ENCODE measurements around the gene H6PD. TPM values are rescaled to one million over a fixed set of nuclear protein-coding genes. Genes with fewer than 3 reads are reported as not detected.

Gene H6PD
- total RNA-seq, 1 donor from 2014 or later = 43.7 TPM

- no peak overlapping the region for H3K4me3 ChIP-seq
- intact Hi-C loops (cut with DNase I) = no loop called here
- TF ChIP-seq CTCF (IDR thresholded peaks at IDR 0.05) = no peak
- no peak for ATAC-seq
- H3K4me1 ChIP-seq = peaks cover 30% of the 10 kb centered on the region
- H3K27me3 ChIP-seq = no peaks in the 10 kb centered on the region
- peak overlapping the region; percentile 53 for H3K27ac ChIP-seq
- peaks cover 22% of the 10 kb centered on the region for H3K36me3 ChIP-seq
- no peaks in the 10 kb centered on the region for H3K9me3 ChIP-seq
- DNase-seq = no peak
These were observed 14.6 kb downstream of the H6PD start for GRCh38 chr1:9249263-9249533.

GRCh38 chr1:9249534-9250410, 15.2 kb downstream of the H6PD start:
- Histone ChIP-seq H3K36me3 (peaks cover 22% of the 10 kb centered on the region), H3K4me3 (no peak overlapping the region), H3K27ac (peak overlapping the region; percentile 53), H3K9me3 (no peaks in the 10 kb centered on the region), H3K27me3 (no peaks in the 10 kb centered on the region), H3K4me1 (peaks cover 25% of the 10 kb centered on the region)
- DNase-seq (peak; percentile 81), ATAC-seq (peak; percentile 88)
- TF ChIP-seq CTCF (IDR thresholded peaks at IDR 0.05) = peak; percentile 62
- intact Hi-C loops (cut with DNase I) = no loop called here

- H3K27ac ChIP-seq = peak overlapping the region; percentile 53
- peak; percentile 79 for ATAC-seq
- no peak overlapping the region for H3K4me3 ChIP-seq
- peak; percentile 81 for DNase-seq
- no peaks in the 10 kb centered on the region for H3K9me3 ChIP-seq
- no peak for TF ChIP-seq CTCF (IDR thresholded peaks at IDR 0.05)
- intact Hi-C loops (cut with DNase I) = no loop called here
- H3K36me3 ChIP-seq = peaks cover 23% of the 10 kb centered on the region
- no peaks in the 10 kb centered on the region for H3K27me3 ChIP-seq
- peaks cover 18% of the 10 kb centered on the region for H3K4me1 ChIP-seq
These were observed 16.1 kb downstream of the H6PD start for GRCh38 chr1:9250411-9251381.

- no peak overlapping the region for H3K4me3 ChIP-seq
- DNase-seq (peak; percentile 60), ATAC-seq (no peak)
- H3K9me3 ChIP-seq = no peaks in the 10 kb centered on the region
- H3K27me3 ChIP-seq = no peaks in the 10 kb centered on the region
- no peak for TF ChIP-seq CTCF (IDR thresholded peaks at IDR 0.05)
- intact Hi-C loops (cut with DNase I) = no loop called here
- peaks cover 24% of the 10 kb centered on the region for H3K36me3 ChIP-seq
- peak overlapping the region; percentile 53 for H3K27ac ChIP-seq
- H3K4me1 ChIP-seq = peaks cover 18% of the 10 kb centered on the region
These were observed 16.9 kb downstream of the H6PD start for GRCh38 chr1:9251501-9251900.

- ATAC-seq = no peak
- intact Hi-C loops (cut with DNase I) = no loop called here
- Histone ChIP-seq H3K4me3 (no peak overlapping the region), H3K9me3 (no peaks in the 10 kb centered on the region), H3K36me3 (peaks cover 9% of the 10 kb centered on the region), H3K27ac (no peak overlapping the region), H3K27me3 (no peaks in the 10 kb centered on the region), H3K4me1 (peaks cover 18% of the 10 kb centered on the region)
- DNase-seq = no peak
- TF ChIP-seq CTCF (IDR thresholded peaks at IDR 0.05) = no peak
These were observed 18.4 kb downstream of the H6PD start for GRCh38 chr1:9253004-9253403.

All from upper lobe of right lung (tissue), 1 donor.